Endothelial cell of umbilical vein (primary cell): ENCODE results near the gene PTGER3.

Experiments used
- EZH2 ChIP-seq: IDR thresholded peaks from 2 replicates; pipeline ENCODE4 v1.6.1; 2012; ENCODE audit warnings: borderline replicate concordance, low read depth, mild to moderate bottlenecking, moderate library complexity, low read length, inconsistent platforms; ENCODE audit not compliant: severe bottlenecking
- POLR2A ChIP-seq: IDR thresholded peaks from 2 replicates; pipeline ENCODE4 v1.6.1; 2012; ENCODE audit warnings: low read depth, mild to moderate bottlenecking, control low read depth, low read length
- POLR2AphosphoS5 ChIP-seq: IDR thresholded peaks from 2 replicates; pipeline ENCODE4 v1.6.1; 2012; ENCODE audit warnings: low read depth, mild to moderate bottlenecking, control low read depth, low read length, moderate library complexity; ENCODE audit not compliant: insufficient read depth
- TF ChIP-seq, protein P1 (sequence below), 2 donors: IDR thresholded peaks; 1 replicate in 1 of 2; 2 replicates in 1 of 2; pipeline ENCODE4 v1.5.1; 2011; ENCODE audit warnings: low read length in 2 of 2, mild to moderate bottlenecking in 2 of 2, moderate library complexity in 2 of 2, control low read depth in 1 of 2, inconsistent platforms in 1 of 2, low read depth in 1 of 2; ENCODE audit not compliant: insufficient read depth in 1 of 2; ENCODE audit errors: extremely low read depth in 1 of 2
- TF ChIP-seq, protein P2 (sequence below): IDR thresholded peaks from 2 replicates; pipeline ENCODE4 v1.6.1; 2011; ENCODE audit not compliant: insufficient read depth, insufficient read length

DNA sequence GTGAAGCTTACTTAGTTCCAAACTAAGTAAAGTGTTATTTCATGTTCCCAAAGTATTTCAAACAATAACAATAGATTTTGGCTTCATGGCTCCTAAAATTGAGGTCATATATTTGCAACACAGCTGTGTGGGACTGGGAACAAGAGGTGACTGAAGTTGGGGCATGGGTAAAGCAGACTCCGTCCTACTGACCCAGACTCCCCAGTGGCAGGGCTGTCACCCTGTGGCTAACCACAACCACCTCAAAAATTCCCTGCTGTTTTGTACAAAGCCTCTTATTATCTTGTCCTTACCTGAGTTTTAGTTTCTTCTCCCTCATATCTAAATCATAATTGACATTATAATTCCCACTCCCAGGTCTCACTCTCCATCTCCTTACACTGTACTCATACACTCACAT, 117.6 kb downstream of the PTGER3 start:
- TF ChIP-seq, protein P1, sequence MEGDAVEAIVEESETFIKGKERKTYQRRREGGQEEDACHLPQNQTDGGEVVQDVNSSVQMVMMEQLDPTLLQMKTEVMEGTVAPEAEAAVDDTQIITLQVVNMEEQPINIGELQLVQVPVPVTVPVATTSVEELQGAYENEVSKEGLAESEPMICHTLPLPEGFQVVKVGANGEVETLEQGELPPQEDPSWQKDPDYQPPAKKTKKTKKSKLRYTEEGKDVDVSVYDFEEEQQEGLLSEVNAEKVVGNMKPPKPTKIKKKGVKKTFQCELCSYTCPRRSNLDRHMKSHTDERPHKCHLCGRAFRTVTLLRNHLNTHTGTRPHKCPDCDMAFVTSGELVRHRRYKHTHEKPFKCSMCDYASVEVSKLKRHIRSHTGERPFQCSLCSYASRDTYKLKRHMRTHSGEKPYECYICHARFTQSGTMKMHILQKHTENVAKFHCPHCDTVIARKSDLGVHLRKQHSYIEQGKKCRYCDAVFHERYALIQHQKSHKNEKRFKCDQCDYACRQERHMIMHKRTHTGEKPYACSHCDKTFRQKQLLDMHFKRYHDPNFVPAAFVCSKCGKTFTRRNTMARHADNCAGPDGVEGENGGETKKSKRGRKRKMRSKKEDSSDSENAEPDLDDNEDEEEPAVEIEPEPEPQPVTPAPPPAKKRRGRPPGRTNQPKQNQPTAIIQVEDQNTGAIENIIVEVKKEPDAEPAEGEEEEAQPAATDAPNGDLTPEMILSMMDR (IDR thresholded peaks at IDR 0.05; ENCODE audit: extremely low read depth in 1 of 2, insufficient read depth in 1 of 2, low read depth in 1 of 2, low read length in 2 of 2) = no peak
- TF ChIP-seq, protein P2, sequence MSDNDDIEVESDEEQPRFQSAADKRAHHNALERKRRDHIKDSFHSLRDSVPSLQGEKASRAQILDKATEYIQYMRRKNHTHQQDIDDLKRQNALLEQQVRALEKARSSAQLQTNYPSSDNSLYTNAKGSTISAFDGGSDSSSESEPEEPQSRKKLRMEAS = no peak
- TF ChIP-seq POLR2A (no peak), EZH2 (no peak), POLR2AphosphoS5 (no peak)
